Fibroblast of lung (primary cell): ENCODE measurements around the gene SCUBE1. TPM values are rescaled to one million over a fixed set of nuclear protein-coding genes. Genes with fewer than 3 reads are reported as not detected.
A peak's percentile ranks its signal among the peaks of the same experiment; 100 is the strongest.

Experiments used
- DNase-seq, 2 donors: peaks; one replicate each; pipeline versions ENCODE4 v3.0.0 to v3.0.0-alpha.2; 2010; ENCODE audit warnings: low read depth in 2 of 2
- H2AFZ ChIP-seq: 2 replicates; pipeline ENCODE4 v1.5.1; 2012; ENCODE audit warnings: low read length, control low read depth, inconsistent platforms
- H3K27ac ChIP-seq: 2 replicates; pipeline ENCODE4 v1.5.1; 2011; ENCODE audit warnings: low read length, control low read depth; ENCODE audit not compliant: insufficient read depth
- H3K27me3 ChIP-seq: 2 replicates; pipeline ENCODE4 v1.5.1; 2011; ENCODE audit warnings: mild to moderate bottlenecking, low read length; ENCODE audit not compliant: control insufficient read depth, insufficient read depth
- H3K36me3 ChIP-seq: 2 replicates; pipeline ENCODE4 v1.5.1; 2011; ENCODE audit warnings: low read length; ENCODE audit not compliant: control insufficient read depth, insufficient read depth
- H3K4me1 ChIP-seq: 2 replicates; pipeline ENCODE4 v1.5.1; 2011; ENCODE audit warnings: low read length; ENCODE audit not compliant: control insufficient read depth, insufficient read depth; ENCODE audit errors: extremely low read depth
- H3K4me2 ChIP-seq: 2 replicates; pipeline ENCODE4 v1.5.1; 2011; ENCODE audit warnings: low read length, control low read depth; ENCODE audit not compliant: insufficient read depth; ENCODE audit errors: extremely low read depth
- H3K4me3 ChIP-seq, 4 experiments: fragments of 200-600 bp in 1 of 4; sonication (generic) in 1 of 4; replicated peaks in 1 of 4; 2 replicates each; pipeline ENCODE4 v1.5.1; 2011 to 2016; ENCODE audit warnings: low read length in 4 of 4, low read depth in 3 of 4, mild to moderate bottlenecking in 3 of 4, control low read depth in 2 of 4, inconsistent platforms in 1 of 4, mixed read lengths in 1 of 4; ENCODE audit not compliant: insufficient read depth in 1 of 4; ENCODE audit errors: control extremely low read depth in 1 of 4
- H3K79me2 ChIP-seq: 2 replicates; pipeline ENCODE4 v1.5.1; 2012; ENCODE audit warnings: mild to moderate bottlenecking, low read length, inconsistent platforms; ENCODE audit not compliant: control insufficient read depth, insufficient read depth
- H3K9ac ChIP-seq: 2 replicates; pipeline ENCODE4 v1.5.1; 2011; ENCODE audit warnings: mild to moderate bottlenecking, low read length, control low read depth; ENCODE audit not compliant: insufficient read depth
- H3K9me3 ChIP-seq: 2 replicates; pipeline ENCODE4 v1.5.1; 2012; ENCODE audit warnings: low read depth, low read length; ENCODE audit not compliant: control insufficient read depth, insufficient read depth
- H4K20me1 ChIP-seq: 2 replicates; pipeline ENCODE4 v1.5.1; 2011; ENCODE audit warnings: low read length; ENCODE audit not compliant: control insufficient read depth, insufficient read depth; ENCODE audit errors: extremely low read depth
- EZH2 ChIP-seq: IDR thresholded peaks from 2 replicates; pipeline ENCODE4 v1.5.1; 2012; ENCODE audit warnings: low read length, control low read depth, mild to moderate bottlenecking; ENCODE audit errors: missing control alignments
- polyA plus RNA-seq, 2 donors: library from polyadenylated mRNA; depleted of rRNA in 1 of 2; stranded (reverse) in 1 of 2; unstranded in 1 of 2; fragments of >200 nt; gene quantifications; 2 replicates each; pipeline ENCODE4 v1.2.1, GENCODE V29; 2011 to 2012; ENCODE audit warnings: missing spikeins in 1 of 2
- total RNA-seq: library from RNA; depleted of rRNA; stranded (reverse); fragments of >200 nt; gene quantifications from 2 replicates; pipeline ENCODE4 v1.2.1, GENCODE V29; 2014
- TF ChIP-seq, protein P1 (sequence below), 2 donors: IDR thresholded peaks in 1 of 2; conservative IDR thresholded peaks in 1 of 2; 1 replicate in 1 of 2; 2 replicates in 1 of 2; pipeline ENCODE4 v1.5.1; 2011 to 2012; ENCODE audit warnings: low read length in 2 of 2, control low read depth in 1 of 2, inconsistent platforms in 1 of 2, low read depth in 1 of 2, mild to moderate bottlenecking in 1 of 2

SCUBE1 gene
- total and polyA plus RNA-seq, 2 donors (not counting 1 experiment from before 2014, with no cell fraction given): 0.17 TPM; not detected in 1

DNA sequence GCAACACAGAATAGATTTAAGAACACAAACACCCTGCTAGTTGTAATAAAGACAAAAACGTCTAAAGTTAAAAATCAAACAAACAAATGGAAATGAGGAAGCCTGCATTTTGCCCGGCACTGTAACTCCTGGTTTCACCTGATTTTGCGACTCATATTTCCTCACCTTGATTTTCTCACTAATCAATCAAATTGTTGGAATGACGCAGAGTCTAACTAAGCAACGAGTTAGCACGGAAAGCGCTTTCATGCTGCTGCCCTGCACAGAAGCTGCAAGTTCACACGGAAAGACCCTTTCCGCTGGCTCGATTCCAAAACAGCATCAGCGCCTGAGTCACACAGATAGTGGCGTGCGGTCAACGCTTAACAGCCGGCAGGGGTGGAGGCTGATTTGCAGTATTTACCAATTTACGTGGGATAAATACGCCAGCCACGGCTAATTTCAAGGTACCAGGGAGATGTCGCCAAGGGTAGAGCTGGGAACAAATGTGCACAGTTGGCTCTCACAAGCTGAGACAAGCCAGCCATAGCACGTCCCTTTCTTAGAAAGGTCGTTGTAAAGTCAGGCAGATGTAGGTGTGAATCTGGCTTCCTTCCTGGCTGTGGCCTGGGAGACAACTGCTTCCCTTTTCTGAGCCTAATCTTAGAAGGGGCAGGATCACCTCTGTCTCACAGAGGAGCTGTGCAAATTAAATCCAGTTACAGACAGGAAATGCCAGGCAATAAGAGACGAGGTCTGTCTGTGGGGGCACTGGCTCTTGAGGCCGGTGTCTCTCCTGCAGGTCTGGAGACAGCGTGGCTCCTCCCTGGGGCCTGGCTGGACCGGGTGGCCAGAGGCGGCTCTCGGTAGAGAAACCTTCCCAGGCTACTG, 79.3 kb downstream of the SCUBE1 start:
- no peaks in the 10 kb centered on the region for H3K9me3 ChIP-seq
- no peak overlapping the region for H3K4me2 ChIP-seq
- H3K4me1 ChIP-seq: peaks cover 7% of the 10 kb centered on the region
- no peaks in the 10 kb centered on the region for H3K36me3 ChIP-seq
- no peak overlapping the region for H3K4me3 ChIP-seq
- H3K27me3 ChIP-seq: peaks cover 16% of the 10 kb centered on the region
- no peaks in the 10 kb centered on the region for H3K79me2 ChIP-seq
- no peak overlapping the region for H3K9ac ChIP-seq
- no peaks in the 10 kb centered on the region for H4K20me1 ChIP-seq
- H2AFZ ChIP-seq: no peak overlapping the region
- H3K27ac ChIP-seq: no peak overlapping the region
- TF ChIP-seq EZH2: no peak
- peak; percentile 73 to 91 for DNase-seq

DNA sequence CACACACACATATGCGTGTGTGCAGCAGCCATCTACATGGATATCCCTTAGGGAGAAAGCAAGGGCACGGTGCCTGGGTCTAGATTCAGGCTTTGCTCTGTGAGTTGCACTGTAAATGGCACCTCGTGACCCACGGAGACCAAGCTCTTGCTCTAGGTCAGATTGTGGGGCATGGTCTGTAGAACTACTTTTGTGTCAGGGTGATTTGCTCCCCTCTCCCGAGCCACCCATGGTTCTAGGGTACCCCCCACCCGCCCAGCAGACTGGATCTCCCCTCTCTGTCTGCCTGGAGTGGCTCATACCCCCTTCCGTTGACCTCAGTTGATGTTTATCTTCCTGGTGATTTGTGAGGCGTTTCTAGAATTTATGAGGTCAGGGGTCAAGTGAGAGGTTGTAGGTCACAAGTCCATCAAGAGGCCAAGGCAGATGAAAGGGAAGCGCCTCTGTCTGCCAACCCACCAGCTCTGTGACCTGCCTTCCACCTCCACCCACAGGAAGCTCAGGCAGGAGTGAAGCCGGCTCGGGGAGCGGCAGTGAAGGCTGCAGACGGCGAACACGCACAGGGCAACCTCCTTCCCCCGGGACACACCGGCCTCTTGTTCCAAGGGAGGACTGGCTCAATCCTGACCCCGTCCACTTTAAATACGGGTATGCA, 80.1 kb downstream of the SCUBE1 start:
- no peaks in the 10 kb centered on the region for H3K79me2 ChIP-seq
- H3K27ac ChIP-seq: no peak overlapping the region
- peak in 1 of 2 donors; percentile 1 for DNase-seq
- peak overlapping the region; percentile 7 for H3K9ac ChIP-seq
- H3K9me3 ChIP-seq: no peaks in the 10 kb centered on the region
- no peaks in the 10 kb centered on the region for H4K20me1 ChIP-seq
- H2AFZ ChIP-seq: no peak overlapping the region
- H3K4me3 ChIP-seq: no peak overlapping the region
- TF ChIP-seq, protein P1, sequence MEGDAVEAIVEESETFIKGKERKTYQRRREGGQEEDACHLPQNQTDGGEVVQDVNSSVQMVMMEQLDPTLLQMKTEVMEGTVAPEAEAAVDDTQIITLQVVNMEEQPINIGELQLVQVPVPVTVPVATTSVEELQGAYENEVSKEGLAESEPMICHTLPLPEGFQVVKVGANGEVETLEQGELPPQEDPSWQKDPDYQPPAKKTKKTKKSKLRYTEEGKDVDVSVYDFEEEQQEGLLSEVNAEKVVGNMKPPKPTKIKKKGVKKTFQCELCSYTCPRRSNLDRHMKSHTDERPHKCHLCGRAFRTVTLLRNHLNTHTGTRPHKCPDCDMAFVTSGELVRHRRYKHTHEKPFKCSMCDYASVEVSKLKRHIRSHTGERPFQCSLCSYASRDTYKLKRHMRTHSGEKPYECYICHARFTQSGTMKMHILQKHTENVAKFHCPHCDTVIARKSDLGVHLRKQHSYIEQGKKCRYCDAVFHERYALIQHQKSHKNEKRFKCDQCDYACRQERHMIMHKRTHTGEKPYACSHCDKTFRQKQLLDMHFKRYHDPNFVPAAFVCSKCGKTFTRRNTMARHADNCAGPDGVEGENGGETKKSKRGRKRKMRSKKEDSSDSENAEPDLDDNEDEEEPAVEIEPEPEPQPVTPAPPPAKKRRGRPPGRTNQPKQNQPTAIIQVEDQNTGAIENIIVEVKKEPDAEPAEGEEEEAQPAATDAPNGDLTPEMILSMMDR (conservative IDR thresholded peaks at IDR 0.05 in 1 of 2, IDR thresholded peaks at IDR 0.05 in 1 of 2; ENCODE audit: low read depth in 1 of 2, low read length in 2 of 2): no peak
- no peak for TF ChIP-seq EZH2
- no peak overlapping the region for H3K4me2 ChIP-seq
- peaks cover 16% of the 10 kb centered on the region for H3K27me3 ChIP-seq
- no peaks in the 10 kb centered on the region for H3K36me3 ChIP-seq
- H3K4me1 ChIP-seq: peaks cover 7% of the 10 kb centered on the region

DNA sequence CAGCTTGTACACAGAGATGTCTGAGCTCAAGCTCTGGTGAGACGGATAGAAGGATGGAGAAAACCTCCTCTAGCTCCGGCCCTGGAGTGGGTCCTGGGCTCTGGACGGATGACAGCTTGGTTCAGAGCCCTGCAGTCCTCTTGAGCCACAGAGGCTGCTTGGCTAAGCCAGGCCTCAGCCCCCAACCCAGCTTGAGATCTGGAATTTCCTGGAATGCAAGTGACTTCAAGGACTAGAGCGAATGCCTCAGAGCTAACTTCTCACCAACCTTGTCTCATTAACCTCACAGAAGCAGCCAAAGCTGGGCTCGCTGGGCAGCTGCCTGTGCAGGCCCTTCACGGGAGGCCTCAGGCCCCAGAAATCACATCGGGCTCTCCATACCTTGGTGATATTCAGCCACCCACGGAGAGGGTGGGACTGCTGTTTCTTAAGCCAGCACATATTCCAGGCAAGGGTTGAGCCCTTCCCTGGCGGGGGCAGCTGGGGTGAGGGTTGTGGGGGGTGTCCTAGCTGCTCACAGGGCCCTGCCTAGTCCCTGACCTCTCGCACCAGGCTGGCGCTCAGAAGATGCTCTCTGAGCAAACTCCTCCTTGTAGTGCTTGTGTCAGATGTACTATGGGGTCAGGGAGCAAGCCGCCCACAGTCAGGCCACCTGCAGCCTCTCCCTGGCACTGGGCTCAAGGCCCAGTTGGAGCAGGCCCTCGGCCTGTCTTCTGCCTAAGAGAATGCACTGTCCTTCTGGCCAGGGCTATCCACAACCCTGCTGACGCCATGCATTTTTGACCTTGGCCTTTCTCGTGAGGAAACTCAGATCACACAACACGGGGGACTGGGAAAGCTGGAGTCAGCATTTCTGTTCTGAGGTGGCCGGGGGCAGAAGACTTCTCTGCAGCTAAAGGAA, 82.6 kb downstream of the SCUBE1 start:
- Histone ChIP-seq H3K9ac (no peak overlapping the region), H4K20me1 (no peaks in the 10 kb centered on the region), H3K9me3 (no peaks in the 10 kb centered on the region), H3K4me3 (no peak overlapping the region), H3K27me3 (peaks cover 12% of the 10 kb centered on the region), H3K36me3 (no peaks in the 10 kb centered on the region), H2AFZ (no peak overlapping the region), H3K4me2 (no peak overlapping the region), H3K4me1 (peaks cover 7% of the 10 kb centered on the region), H3K79me2 (no peaks in the 10 kb centered on the region), H3K27ac (no peak overlapping the region)
- no peak for TF ChIP-seq EZH2
- TF ChIP-seq, protein P1 (conservative IDR thresholded peaks at IDR 0.05 in 1 of 2, IDR thresholded peaks at IDR 0.05 in 1 of 2; ENCODE audit: low read depth in 1 of 2, low read length in 2 of 2): no peak
- peak in 1 of 2 donors; percentile 40 for DNase-seq
